Activated CD8-positive, alpha-beta T cell treated with anti-CD3 and anti-CD28 coated beads, Interleukin-2, amount 10 ng/mL, durations not matched to agents 7 days and 5 days (primary cell): Measurements from ENCODE around the gene APOC3. TPM values are rescaled to one million over a fixed set of nuclear protein-coding genes. Genes with fewer than 3 reads are reported as not detected.

ENCODE experiments used
- ATAC-seq: fragments of 150-1000 bp; cut with Tn5 transposase; one replicate; pipeline ENCODE4 v1.10.0; 2021; ENCODE audit warnings: moderate library complexity
- CTCF ChIA-PET: fragments of 350-600 bp; sonication (Branson Sonifier 250); formaldehyde crosslinking; loops from one replicate; lab custom pipeline; 2021; ENCODE audit warnings: antibody characterized with exemption; lab: Charles Lee
- POLR2A ChIA-PET: fragments of 350-600 bp; sonication (Branson Sonifier 250); formaldehyde crosslinking; loops from one replicate; lab custom pipeline; 2021; ENCODE audit warnings: antibody characterized with exemption; lab: Charles Lee
- DNase-seq: peaks from one replicate; pipeline ENCODE4 v3.0.0-alpha.2; 2020
- H3K27ac Mint-ChIP-seq: one replicate; pipeline ENCODE4 v1.8.0; 2021; ENCODE audit warnings: mild to moderate bottlenecking, mixed read lengths
- H3K27me3 Mint-ChIP-seq: one replicate; pipeline ENCODE4 v1.8.0; 2021; ENCODE audit warnings: low read depth, mixed read lengths
- H3K36me3 Mint-ChIP-seq: one replicate; pipeline ENCODE4 v1.8.0; 2021; ENCODE audit warnings: low read depth, mixed read lengths
- H3K4me1 Mint-ChIP-seq: one replicate; pipeline ENCODE4 v1.8.0; 2021; ENCODE audit warnings: low read depth, mixed read lengths
- H3K4me3 Mint-ChIP-seq: one replicate; pipeline ENCODE4 v1.8.0; 2021; ENCODE audit warnings: mild to moderate bottlenecking, mixed read lengths
- H3K9me3 Mint-ChIP-seq: one replicate; pipeline ENCODE4 v1.8.0; 2022; ENCODE audit warnings: mixed read lengths; ENCODE audit not compliant: insufficient read depth
- total RNA-seq, 2 experiments: library from RNA; stranded (reverse); gene quantifications; one replicate each; pipeline ENCODE4 v1.2.3, GENCODE V29; 2021

APOC3 gene
- total RNA-seq, 2 experiments from 2014 or later, result not detected

DNA sequence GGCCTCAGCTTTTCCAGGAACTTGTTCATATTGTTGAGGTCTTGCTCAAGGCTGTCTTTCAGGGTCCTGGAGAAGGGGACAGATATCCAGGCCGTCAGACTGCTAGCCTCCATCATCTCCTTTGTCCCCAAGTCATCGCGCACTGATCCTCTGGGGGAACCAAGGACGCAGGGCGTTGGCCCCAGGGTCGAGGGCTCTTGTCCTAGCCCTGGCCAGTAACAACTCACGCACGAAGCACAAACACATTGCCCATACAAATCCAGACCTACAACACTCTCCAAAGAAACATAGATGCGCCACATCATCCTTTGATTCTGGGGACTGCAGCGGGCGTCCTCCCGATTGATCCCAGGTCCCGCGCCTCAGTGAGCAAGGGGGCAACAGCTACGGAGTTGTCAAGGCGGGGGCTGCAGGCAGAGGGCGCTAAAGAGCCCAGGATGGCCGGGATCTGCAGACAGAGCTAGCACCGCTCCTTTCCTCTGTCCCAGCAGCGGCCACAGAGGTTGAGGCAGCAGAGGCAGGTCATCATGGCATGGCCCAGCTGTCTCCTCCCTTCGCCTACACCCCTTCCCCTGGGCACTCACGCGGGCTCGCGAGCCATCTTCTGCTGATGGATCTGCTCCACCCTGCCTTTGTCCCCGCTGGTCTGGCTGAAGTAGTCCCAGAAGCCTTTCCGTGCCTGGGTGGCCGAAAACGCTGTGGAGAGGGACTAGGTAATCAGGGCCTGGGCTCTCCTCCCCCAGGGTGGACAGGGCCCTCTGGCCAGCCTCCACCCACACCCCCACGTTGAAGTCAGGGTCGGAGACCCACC lies 38.5 kb upstream of the APOC3 start:
- Mint-ChIP-seq H3K9me3 (no peaks in the 10 kb centered on the region), H3K4me1 (peaks cover 30% of the 10 kb centered on the region), H3K4me3 (no peak overlapping the region), H3K27ac (no peak overlapping the region), H3K27me3 (peaks cover 6% of the 10 kb centered on the region), H3K36me3 (peaks cover 12% of the 10 kb centered on the region)
- ChIA-PET CTCF (interaction anchor here (0.6 to 11.1 kb wide), 66 partner anchors 8 to 438 kb away, joined by 3 to 211 read pairs (median 4); partner anchors contain the start of genes APOA1, APOA4, BUD13 and PAFAH1B2), POLR2A (interaction anchor here (0.6 to 1.7 kb wide), 5 partner anchors 44 to 439 kb away, joined by 3 to 5 read pairs (median 3); partner anchors contain the start of gene PAFAH1B2)
- peak; percentile 82 for DNase-seq
- ATAC-seq, result peak; percentile 51

DNA sequence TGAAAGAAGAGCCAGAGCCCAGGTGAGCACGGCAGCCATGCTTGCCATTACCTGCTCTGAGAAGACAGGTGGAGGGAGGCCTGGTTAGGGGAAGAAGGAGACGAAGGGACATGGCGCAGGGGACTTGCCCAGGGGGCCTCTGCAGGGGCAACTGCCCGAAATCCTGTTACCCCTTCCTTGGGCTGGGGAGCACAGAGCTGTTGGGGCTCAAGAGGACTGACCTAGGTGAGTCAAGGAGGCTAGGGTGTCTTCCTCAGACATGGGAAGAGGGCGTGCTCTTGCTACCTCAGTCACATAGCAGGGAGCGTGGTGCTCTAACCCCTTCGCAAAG lies 37.9 kb upstream of the APOC3 start, which contains the start of gene APOA5:
Gene APOA5 (minus strand): TSS at position 67 of the 331 bp plus-strand sequence. CDS start 19 bp downstream, at position 48.
- no peak within 1 kb of the TSS for H3K4me3 Mint-ChIP-seq
- ATAC-seq (no peak), DNase-seq (no peak)
- H3K27me3 Mint-ChIP-seq, result peaks cover 9% of the 10 kb centered on the region
- H3K27ac Mint-ChIP-seq, result no peak within 1 kb of the TSS
- peaks cover 25% of the 10 kb centered on the region for H3K4me1 Mint-ChIP-seq
- CTCF ChIA-PET, result interaction anchor here (0.6 to 11.1 kb wide), 63 partner anchors 8 to 437 kb away, joined by 3 to 211 read pairs (median 5); partner anchors contain the start of genes APOA1, APOA4, BUD13 and PAFAH1B2
- peaks cover 7% of the 10 kb centered on the region for H3K36me3 Mint-ChIP-seq
- no peaks in the 10 kb centered on the region for H3K9me3 Mint-ChIP-seq
- POLR2A ChIA-PET, result interaction anchor here (0.6 to 1.7 kb wide), 4 partner anchors 44 to 438 kb away, joined by 3 to 5 read pairs (median 3); partner anchors contain the start of gene PAFAH1B2

DNA sequence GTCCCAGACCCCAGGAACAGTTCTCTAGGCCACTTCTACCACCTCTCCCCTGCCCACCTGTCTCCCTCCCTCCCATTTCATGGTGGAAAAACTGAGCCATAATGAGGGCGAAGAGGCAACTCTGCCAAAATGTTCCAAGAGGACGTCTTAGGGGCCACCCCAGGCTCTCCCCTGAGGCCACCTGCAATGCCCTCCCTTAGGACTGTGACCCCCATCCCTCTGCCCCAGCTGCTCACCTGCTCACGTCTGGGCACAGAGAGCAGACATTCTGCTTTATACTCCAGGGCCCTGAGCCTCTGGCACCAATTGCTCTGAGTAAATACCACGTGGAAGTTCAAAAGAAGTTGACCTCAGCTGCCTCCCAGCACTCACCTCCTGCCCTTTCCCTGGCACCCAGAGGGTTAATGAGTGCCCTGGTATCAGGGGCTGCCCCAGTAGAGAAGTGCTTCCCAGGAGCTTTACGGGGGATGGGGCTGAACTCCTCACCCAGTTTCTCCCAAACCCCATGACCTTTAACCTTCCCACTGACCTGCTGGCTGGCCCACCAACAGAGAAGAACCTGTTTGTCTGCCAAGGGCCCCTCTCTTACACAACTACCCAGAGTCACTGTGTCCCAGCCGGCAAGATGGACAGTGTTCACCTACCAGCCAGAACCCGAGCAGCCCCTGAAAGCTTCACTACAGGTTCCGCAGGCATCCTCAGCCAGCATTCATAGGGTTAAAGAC lies 37.4 kb upstream of the APOC3 start:
- Mint-ChIP-seq H3K4me1 (peaks cover 20% of the 10 kb centered on the region), H3K27me3 (peaks cover 9% of the 10 kb centered on the region), H3K4me3 (no peak overlapping the region), H3K27ac (no peak overlapping the region), H3K36me3 (peaks cover 2% of the 10 kb centered on the region), H3K9me3 (no peaks in the 10 kb centered on the region)
- ChIA-PET POLR2A (no interaction called here), CTCF (interaction anchor here (0.6 to 11.1 kb wide), 18 partner anchors 9 to 437 kb away, joined by 3 to 211 read pairs (median 6); partner anchors contain the start of genes APOA1 and PAFAH1B2)
- DNase-seq (no peak), ATAC-seq (no peak)

- CTCF ChIA-PET, result interaction anchor here (1.0 to 11.1 kb wide), 10 partner anchors 10 to 351 kb away, joined by 4 to 211 read pairs (median 11); partner anchors contain the start of genes APOA1 and PAFAH1B2
- POLR2A ChIA-PET, result interaction anchor here (0.8 to 1.1 kb wide), 3 partner anchors 20 to 61 kb away, joined by 3 read pairs; partner anchors contain the start of gene BUD13
- Mint-ChIP-seq H3K27ac (no peak overlapping the region), H3K27me3 (peaks cover 9% of the 10 kb centered on the region), H3K9me3 (no peaks in the 10 kb centered on the region), H3K4me3 (no peak overlapping the region), H3K36me3 (no peaks in the 10 kb centered on the region), H3K4me1 (peaks cover 20% of the 10 kb centered on the region)
- no peak for DNase-seq
- ATAC-seq, result no peak
Observed at GRCh38 chr11:116792869-116793771, 36.6 kb upstream of the APOC3 start.

DNA sequence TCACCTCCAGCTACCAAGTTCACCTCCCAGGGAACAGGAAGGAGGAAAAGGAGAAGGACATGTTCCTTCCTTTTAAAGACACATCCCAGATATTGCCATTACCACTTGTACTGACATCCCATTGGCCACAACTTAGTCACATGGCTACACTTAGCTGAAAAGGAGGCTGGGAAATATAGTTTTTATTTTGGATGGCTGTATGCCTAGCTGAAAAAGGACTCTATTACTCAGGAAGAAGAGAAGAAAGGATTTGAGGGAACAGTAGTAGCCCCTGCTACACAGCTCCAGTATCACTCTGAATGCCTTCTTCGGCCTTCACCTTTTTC lies 36.0 kb upstream of the APOC3 start:
- ChIA-PET CTCF (interaction anchor here (1.0 to 11.1 kb wide), 4 partner anchors 41 to 312 kb away, joined by 4 to 211 read pairs (median 36); partner anchors contain the start of gene APOA1), POLR2A (interaction anchor here (0.8 to 1.1 kb wide), 3 partner anchors 21 to 60 kb away, joined by 3 read pairs; partner anchors contain the start of gene BUD13)
- DNase-seq (no peak), ATAC-seq (no peak)
- Mint-ChIP-seq H3K27ac (no peak overlapping the region), H3K4me1 (peaks cover 13% of the 10 kb centered on the region), H3K4me3 (no peak overlapping the region), H3K27me3 (peaks cover 9% of the 10 kb centered on the region), H3K36me3 (no peaks in the 10 kb centered on the region), H3K9me3 (no peaks in the 10 kb centered on the region)

DNA sequence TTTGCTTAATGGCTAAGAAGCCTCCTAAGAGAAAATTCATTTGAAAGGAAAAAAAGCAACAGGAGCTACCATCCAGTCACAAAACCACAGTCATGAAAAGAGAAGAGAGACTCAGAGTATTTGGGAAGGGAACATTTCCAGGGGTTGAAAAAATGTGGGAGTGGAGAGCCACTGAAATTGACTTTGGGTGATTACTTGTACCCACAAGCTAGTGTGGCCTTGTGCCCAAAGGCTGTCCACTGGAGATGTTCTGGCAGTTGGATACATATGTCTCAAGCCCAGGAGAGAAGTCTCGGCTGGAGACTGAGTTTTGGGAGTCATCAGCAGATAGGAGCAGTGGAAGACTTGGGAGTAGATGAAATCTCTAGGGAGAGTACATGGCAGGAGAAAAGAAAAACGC lies 34.9 kb upstream of the APOC3 start:
- peaks cover 9% of the 10 kb centered on the region for H3K4me1 Mint-ChIP-seq
- ChIA-PET POLR2A (interaction anchor here (0.7 kb wide), 1 partner anchor 45 kb away, joined by 3 read pairs; no protein-coding TSS in a partner anchor), CTCF (interaction anchor here (3.1 to 11.1 kb wide), 3 partner anchors 40 to 311 kb away, joined by 9 to 211 read pairs (median 64); partner anchors contain the start of gene APOA1)
- ATAC-seq (no peak), DNase-seq (no peak)
- no peak overlapping the region for H3K27ac Mint-ChIP-seq
- no peaks in the 10 kb centered on the region for H3K9me3 Mint-ChIP-seq
- H3K27me3 Mint-ChIP-seq, result peaks cover 12% of the 10 kb centered on the region
- H3K36me3 Mint-ChIP-seq, result no peaks in the 10 kb centered on the region
- no peak overlapping the region for H3K4me3 Mint-ChIP-seq

DNA sequence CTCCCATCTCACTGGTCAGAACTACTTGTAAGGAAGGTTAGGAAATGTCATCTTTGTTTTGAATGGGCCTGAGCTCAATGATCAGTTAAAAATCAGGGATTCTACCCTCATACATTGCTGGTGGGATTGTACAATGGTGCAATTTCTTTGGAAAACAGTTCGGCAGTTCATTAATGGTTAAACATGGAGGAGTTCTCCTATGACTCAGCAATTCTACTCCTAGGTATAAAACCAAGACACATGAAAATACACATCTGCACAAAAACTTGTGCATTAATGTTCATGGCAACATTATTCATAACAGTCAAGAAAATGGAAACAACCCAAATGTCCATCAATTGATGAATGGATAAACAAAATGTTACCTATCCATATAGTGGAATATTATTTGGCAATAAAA lies 33.2 kb upstream of the APOC3 start:
- POLR2A ChIA-PET, result no interaction called here
- DNase-seq (no peak), ATAC-seq (no peak)
- H3K27me3 Mint-ChIP-seq, result peaks cover 17% of the 10 kb centered on the region
- no peak overlapping the region for H3K27ac Mint-ChIP-seq
- no peaks in the 10 kb centered on the region for H3K9me3 Mint-ChIP-seq
- H3K4me1 Mint-ChIP-seq, result no peaks in the 10 kb centered on the region
- CTCF ChIA-PET, result interaction anchor here (7.7 to 11.1 kb wide), 2 partner anchors 39 to 56 kb away, joined by 64 to 211 read pairs; partner anchors contain the start of gene APOA1
- H3K4me3 Mint-ChIP-seq, result no peak overlapping the region
- no peaks in the 10 kb centered on the region for H3K36me3 Mint-ChIP-seq

GRCh38 chr11:116797816-116798215 lies 31.9 kb upstream of the APOC3 start:
- Mint-ChIP-seq H3K9me3 (no peaks in the 10 kb centered on the region), H3K36me3 (no peaks in the 10 kb centered on the region), H3K4me1 (no peaks in the 10 kb centered on the region), H3K4me3 (no peak overlapping the region), H3K27ac (no peak overlapping the region), H3K27me3 (peaks cover 20% of the 10 kb centered on the region)
- POLR2A ChIA-PET, result no interaction called here
- ATAC-seq, result no peak
- DNase-seq, result no peak
- CTCF ChIA-PET, result no interaction called here

GRCh38 chr11:116798368-116798767 lies 31.3 kb upstream of the APOC3 start:
- no peak for ATAC-seq
- ChIA-PET CTCF (interaction anchor here (1.2 to 2.8 kb wide), 2 partner anchors 8 to 307 kb away, joined by 3 to 14 read pairs; partner anchors contain the start of gene APOA5), POLR2A (interaction anchor here (0.6 kb wide), 1 partner anchor 380 kb away, joined by 3 read pairs; the partner anchor contains the start of gene SIDT2)
- Mint-ChIP-seq H3K36me3 (no peaks in the 10 kb centered on the region), H3K27me3 (peaks cover 21% of the 10 kb centered on the region), H3K9me3 (no peaks in the 10 kb centered on the region), H3K27ac (no peak overlapping the region), H3K4me3 (no peak overlapping the region), H3K4me1 (no peaks in the 10 kb centered on the region)
- no peak for DNase-seq

- Mint-ChIP-seq H3K27me3 (peaks cover 24% of the 10 kb centered on the region), H3K4me1 (no peaks in the 10 kb centered on the region), H3K4me3 (no peak overlapping the region), H3K36me3 (no peaks in the 10 kb centered on the region), H3K9me3 (no peaks in the 10 kb centered on the region), H3K27ac (no peak overlapping the region)
- CTCF ChIA-PET, result interaction anchor here (1.1 to 2.8 kb wide), 3 partner anchors 10 to 80 kb away, joined by 3 to 14 read pairs (median 7); partner anchors contain the start of gene APOA5
- DNase-seq (no peak), ATAC-seq (no peak)
- POLR2A ChIA-PET, result no interaction called here
Observed at GRCh38 chr11:116800610-116801009, 29.1 kb upstream of the APOC3 start.
